A673 (cell line): ENCODE results near the gene PIGL.

Source experiments
- EZH2 ChIP-seq: fragments of 200-600 bp; sonication (generic); IDR thresholded peaks from 2 replicates; pipeline ENCODE4 v1.6.1; 2017; ENCODE audit warnings: borderline replicate concordance, low read depth, mild to moderate bottlenecking, mixed read lengths, antibody characterized with exemption, low read length; ENCODE audit not compliant: poor library complexity, severe bottlenecking
- TF ChIP-seq, protein P1 (sequence below): fragments of 300-800, 200-600 bp; sonication (generic); conservative IDR thresholded peaks from 2 replicates; pipeline ENCODE4 v1.5.1; 2017; ENCODE audit warnings: low read depth, mild to moderate bottlenecking, antibody characterized with exemption, low read length, moderate library complexity, mixed read lengths

GRCh38 chr17:16189791-16190348 is 27.1 kb upstream of the PIGL start:
- TF ChIP-seq, protein P1, sequence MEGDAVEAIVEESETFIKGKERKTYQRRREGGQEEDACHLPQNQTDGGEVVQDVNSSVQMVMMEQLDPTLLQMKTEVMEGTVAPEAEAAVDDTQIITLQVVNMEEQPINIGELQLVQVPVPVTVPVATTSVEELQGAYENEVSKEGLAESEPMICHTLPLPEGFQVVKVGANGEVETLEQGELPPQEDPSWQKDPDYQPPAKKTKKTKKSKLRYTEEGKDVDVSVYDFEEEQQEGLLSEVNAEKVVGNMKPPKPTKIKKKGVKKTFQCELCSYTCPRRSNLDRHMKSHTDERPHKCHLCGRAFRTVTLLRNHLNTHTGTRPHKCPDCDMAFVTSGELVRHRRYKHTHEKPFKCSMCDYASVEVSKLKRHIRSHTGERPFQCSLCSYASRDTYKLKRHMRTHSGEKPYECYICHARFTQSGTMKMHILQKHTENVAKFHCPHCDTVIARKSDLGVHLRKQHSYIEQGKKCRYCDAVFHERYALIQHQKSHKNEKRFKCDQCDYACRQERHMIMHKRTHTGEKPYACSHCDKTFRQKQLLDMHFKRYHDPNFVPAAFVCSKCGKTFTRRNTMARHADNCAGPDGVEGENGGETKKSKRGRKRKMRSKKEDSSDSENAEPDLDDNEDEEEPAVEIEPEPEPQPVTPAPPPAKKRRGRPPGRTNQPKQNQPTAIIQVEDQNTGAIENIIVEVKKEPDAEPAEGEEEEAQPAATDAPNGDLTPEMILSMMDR, result no peak
- TF ChIP-seq EZH2, result no peak
